ENCODE data around the gene HIP1.
"Not testable (repeated sequence)": the region's sequence is repeated elsewhere in the genome, so short reads cannot be mapped to it uniquely, and the experiment has no call there.

HIP1 gene

DNA sequence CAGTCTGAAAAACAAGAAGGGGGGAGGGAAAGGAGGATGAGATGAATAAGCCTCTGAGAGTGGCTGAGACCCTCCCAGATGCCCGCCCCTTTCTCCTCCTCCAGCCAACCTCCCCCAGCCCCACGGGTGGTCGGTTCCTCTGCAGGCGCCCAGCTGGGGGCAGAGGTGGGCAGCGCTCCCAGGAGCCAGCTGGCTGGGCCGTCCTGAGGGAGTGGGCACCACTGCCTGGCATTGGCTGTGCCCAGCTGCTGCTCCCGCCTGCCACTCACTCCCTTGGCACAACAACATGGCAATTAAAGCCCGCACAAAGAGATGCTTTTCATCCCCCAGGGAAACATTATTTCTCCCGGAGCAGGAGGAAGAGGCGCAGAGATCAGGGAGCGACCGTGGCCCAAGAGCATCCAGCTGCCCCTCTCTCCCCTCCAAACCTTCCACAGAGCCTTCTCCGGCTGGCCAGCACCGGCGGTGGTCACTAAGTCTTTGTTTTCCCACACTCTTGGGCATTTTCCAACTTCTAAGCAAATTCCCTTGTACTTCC lies 139.4 kb downstream of the HIP1 start:
- ChIA-PET POLR2A (no interaction called here), CTCF (no interaction called here)
- no peak for TF ChIP-seq CTCF (IDR thresholded peaks at IDR 0.05; ENCODE audit: insufficient read depth, low read length, missing control alignments)
- DNase-seq (ENCODE audit: low read depth, low spot score) = no peak
- H3K4me3 ChIP-seq (ENCODE audit: low read depth, low read length) = no peak overlapping the region

DNA sequence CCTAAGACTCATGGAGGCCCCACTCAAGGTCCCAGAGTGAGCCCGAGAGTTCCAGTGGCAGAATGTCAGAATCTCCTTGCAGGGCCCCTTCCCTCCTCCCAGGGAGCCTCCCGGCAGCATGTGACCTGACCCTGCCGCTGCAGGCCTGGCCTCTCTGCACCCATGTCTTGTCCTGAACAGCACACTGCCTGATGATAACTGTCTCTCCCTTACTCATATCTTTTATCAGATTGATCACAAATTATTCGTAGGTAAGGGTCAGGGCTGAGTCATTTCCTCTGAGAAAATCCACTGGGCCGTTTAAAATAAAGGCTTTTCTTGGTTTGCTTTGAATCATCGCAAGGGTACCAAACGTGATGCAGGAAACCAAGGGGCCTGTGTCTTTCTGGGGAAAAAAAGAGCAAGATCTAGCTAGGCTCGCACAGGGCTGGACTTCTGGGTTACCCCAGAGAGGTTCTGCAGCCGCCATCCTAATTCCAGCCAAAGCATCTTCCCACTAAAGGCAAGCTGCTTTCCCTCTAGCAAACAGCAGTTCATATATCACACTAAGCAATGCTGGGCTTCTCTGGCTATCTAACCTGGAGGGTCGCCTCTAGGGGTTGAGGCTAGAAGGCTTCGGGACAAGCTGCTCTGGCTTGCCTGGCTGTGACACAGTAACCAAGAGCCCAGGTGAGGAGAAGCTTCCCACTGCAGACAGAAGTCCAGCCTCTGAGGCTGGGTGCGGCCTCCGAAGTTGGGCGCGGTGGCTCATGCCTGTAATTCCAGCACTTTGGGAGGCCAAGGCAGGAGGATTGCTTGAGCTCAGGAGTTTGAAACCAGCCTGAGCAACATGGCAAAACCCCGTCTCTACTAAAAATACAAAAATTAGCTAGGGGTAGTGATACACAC lies 141.8 kb downstream of the HIP1 start:
- DNase-seq (ENCODE audit: low read depth, low spot score) = no peak
- CTCF ChIA-PET = no interaction called here
- no peak overlapping the region for H3K4me3 ChIP-seq (ENCODE audit: low read depth, low read length)
- no peak for TF ChIP-seq CTCF (IDR thresholded peaks at IDR 0.05; ENCODE audit: insufficient read depth, low read length, missing control alignments)
- POLR2A ChIA-PET = no interaction called here

DNA sequence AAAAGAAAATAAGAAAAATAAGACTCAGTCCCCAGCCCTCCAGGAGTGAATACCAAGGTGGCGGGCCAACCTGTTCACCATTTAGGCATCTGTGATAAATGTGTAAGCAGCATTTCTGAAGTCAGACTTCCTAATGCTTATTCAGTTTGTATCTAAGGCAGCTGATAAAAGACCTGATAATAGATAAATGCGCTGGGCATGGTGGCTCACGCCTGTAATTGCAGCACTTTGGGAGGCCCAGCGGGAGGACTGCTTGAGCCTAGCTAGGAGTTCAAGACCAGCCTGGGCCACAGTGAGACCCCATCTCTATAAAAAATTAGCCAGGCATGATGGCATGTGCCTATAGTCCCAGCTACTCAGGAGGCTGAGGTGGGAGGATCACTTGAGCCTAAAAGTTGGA lies 143.0 kb downstream of the HIP1 start:
- no peak for DNase-seq (ENCODE audit: low read depth, low spot score)
- ChIA-PET POLR2A (no interaction called here), CTCF (no interaction called here)
- no peak overlapping the region for H3K4me3 ChIP-seq (ENCODE audit: low read depth, low read length)
- TF ChIP-seq CTCF (IDR thresholded peaks at IDR 0.05; ENCODE audit: insufficient read depth, low read length, missing control alignments) = no peak

DNA sequence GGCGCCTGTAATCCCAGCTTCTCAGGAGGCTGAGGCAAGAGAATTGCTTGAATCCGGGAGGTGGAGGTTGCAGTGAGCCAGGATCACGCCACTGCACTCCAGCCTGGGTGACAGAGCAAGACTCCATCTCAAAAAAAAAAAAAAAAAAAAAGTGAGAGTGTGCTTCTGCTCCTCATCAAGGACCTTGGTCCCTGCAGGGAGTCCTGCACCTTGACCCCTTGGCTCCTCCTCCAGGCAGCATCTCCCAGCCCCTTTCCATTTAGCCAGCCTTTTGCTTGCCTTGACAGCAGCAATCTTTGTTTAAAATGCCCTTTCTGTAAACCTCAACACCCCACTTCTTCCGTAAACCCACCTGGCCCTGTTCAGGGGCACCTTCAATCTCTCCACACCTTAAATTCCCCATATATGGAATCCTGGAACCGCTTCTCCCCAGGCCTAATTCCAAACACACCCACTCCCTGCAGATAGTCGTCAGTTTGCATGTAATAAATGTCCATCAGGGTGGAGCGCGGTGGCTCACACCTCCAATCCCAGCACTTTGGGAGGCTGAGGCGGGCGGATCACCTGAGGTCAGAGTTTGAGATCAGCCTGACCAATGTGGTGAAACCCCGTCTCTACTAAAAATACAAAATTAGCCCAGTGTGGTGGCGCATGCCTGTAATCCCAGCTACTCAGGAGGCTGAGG lies 145.1 kb downstream of the HIP1 start:
- POLR2A ChIA-PET; H3K4me3 ChIP-seq (ENCODE audit: low read depth, low read length); DNase-seq (ENCODE audit: low read depth, low spot score); CTCF ChIA-PET: not testable (repeated sequence)

DNA sequence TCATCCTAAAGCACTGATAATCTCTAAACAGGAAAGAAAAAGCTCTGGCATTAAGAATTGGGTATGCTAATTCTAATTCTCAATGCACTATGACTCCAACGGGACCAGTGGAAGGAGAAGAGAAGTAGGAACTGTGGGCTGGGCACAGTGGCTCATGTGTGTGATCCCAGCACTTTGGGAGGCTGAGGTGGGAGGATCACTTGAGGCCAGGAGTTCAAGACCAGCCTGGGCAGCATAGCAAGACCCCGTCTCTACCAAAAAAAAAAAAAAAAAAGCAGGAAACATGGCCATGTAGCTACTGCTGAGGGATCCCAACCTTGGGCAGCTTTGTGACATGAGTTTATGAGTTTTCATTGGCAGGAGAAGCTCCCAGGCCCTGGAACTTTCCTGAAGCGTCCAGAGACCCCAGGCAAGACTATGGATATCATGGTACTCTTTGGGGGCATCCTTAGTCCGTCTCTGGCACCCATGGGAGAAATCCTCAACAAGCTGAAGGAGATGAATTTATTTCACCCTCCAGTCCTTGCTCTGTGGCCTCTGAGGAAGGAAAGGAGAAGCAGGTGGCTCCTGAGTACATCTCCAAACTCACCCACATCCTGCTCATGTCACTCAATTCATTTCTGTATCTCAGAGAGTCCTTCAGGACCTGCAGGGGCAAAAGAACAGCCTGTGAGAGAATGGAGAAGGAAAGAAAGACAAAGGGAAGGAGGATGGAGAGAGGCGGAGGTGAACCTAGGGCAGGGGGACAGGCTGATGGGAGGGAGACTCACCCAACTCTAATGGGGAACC lies 147.1 kb downstream of the HIP1 start:
- ChIA-PET POLR2A (no interaction called here), CTCF (no interaction called here)
- TF ChIP-seq CTCF (IDR thresholded peaks at IDR 0.05; ENCODE audit: insufficient read depth, low read length, missing control alignments) = no peak
- DNase-seq (ENCODE audit: low read depth, low spot score) = no peak
- no peak overlapping the region for H3K4me3 ChIP-seq (ENCODE audit: low read depth, low read length)

DNA sequence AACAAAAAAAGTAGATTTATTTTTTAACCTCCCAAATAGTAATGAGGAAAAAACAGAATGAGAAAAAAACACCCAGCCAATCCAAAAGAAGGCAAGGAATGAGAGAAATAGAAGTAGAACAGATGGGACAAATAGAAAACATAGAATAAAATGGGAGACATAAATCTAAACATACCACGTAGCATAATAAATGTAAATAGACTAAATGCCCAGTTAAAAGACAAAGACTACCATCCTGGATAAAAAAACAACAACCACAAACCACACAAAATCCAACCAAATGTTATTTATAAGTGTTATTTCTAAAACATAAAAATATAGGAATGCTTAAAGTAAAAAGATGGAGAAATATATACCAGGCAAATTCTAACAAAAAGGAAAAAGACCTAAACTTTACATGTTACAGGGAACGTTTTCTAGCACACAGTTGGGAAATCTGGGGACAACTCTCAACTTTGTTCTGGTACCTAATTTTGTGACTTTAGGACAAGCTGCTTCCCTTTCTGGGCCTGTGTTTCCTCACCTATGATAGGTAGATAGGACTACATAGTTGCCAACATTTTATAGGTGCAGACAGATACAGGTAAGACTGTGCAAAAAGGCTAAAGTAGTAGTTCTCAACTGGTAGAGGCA lies 148.3 kb downstream of the HIP1 start:
- H3K4me3 ChIP-seq (ENCODE audit: low read depth, low read length) = no peak overlapping the region
- DNase-seq (ENCODE audit: low read depth, low spot score) = no peak
- ChIA-PET POLR2A (no interaction called here), CTCF (no interaction called here)
- TF ChIP-seq CTCF (IDR thresholded peaks at IDR 0.05; ENCODE audit: insufficient read depth, low read length, missing control alignments) = no peak

Data from AG04449 (cell line).